NK-92 treated with Interleukin-12 subunit alpha and Interleukin-12 subunit beta, amount 100 ng/mL, for 24 hours (cell line): Measurements from ENCODE around the gene TRIM28.
"Not testable (repeated sequence)": the region's sequence is repeated elsewhere in the genome, so short reads cannot be mapped to it uniquely, and the experiment has no call there.

Experiments used
- DNase-seq: peaks from one replicate; lab custom pipeline; 2025; lab: John Stamatoyannopoulos, UW

TRIM28 gene

GRCh38 chr19:58519355-58520256 lies 24.3 kb upstream of the TRIM28 start, which contains the start of gene ZBTB45:
ZBTB45 (minus strand) TSS chr19:58519810; CDS start chr19:58517673, 2,137 bp downstream.
- peak; percentile 91 for DNase-seq

GRCh38 chr19:58520257-58520599 lies 23.6 kb upstream of the TRIM28 start:
- DNase-seq = no peak

DNA sequence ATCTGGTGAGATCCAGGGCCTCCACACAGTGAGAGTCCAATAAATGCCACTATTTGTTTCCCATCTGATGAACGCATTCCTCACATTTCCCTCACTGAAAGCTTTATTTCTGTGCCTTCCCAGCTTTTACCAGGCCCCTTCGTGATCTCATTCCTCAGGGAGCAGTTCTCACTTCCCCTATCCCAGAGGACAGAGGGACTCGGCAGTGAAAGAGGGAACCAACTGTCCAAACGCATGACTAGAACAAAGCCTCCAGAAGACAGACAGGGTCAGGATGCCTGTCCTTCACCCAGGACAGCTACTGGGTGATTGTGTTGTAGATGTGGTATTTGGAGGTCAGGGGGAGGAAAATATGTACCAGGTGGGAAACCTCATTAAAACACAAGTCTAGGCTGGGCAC lies 22.2 kb upstream of the TRIM28 start:
- no peak for DNase-seq

- no peak for DNase-seq
Measured at GRCh38 chr19:58522709-58523108, 21.2 kb upstream of the TRIM28 start.

DNA sequence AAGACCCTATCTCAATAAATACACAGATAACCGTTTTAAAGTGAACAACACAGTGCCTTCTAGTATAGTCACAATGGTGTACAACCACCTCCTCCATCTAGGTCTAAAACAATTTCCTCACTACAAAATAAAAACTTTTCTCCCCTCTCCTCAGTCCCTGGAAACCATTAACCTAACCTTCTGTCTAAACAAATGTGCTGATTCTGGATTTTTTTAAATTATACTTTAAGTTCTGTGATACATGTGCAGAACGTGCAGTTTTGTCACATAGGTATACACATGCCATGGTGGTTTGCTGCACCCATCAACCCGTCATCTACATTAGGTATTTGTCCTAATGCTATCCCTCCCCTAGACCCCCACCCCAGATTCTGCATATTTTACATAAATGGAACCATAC lies 14.5 kb upstream of the TRIM28 start:
- DNase-seq = no peak

GRCh38 chr19:58531034-58531840 lies 12.6 kb upstream of the TRIM28 start:
- DNase-seq = no peak

- DNase-seq = no peak
Measured at GRCh38 chr19:58535857-58536256, 8.0 kb upstream of the TRIM28 start.

DNA sequence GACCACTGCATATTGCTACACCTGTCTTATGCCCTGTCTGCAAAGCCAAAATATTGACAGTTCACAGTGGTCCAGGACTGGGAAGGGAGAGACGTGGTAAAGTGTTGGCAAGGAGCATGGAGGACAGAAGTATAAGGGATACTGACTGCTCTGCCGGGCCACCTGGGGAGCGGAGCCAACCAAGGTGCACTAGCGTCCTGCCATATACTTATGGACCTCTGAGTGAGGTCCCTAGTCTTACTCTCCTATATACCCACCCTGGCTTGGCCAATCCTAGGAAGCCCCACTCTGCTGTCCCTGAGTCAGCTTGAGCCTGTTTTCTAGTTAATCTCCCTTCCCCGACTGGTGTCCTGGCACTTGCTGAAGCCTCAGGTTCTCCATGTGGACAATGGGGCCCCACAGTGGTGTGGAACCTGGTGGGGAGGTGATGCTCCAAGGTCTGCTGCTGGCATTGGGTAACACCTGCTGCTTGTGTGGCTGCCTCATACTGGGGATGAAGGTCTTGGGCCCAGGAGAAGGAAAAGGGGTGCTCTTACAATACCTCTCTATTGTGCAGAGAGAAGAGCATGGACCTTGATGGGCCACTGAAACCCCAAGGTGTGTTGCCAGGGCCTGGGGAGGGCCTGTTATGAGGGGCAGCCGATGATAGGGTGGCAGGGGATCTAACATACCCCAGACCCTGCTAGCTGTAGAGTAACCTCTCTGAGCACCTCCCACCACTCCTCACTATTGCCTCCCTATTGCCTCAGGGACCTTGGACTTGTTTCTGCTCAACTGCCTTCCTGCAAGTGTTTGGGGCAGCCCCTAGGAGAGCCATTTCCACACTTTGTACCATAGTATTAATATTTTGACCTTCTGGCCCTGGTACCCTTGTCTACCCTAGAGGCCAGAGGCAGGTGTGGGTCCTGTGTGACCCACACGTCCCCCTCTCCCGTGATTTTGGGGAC lies 6.7 kb upstream of the TRIM28 start:
- no peak for DNase-seq

GRCh38 chr19:58538257-58539168 lies 5.4 kb upstream of the TRIM28 start:
- no peak for DNase-seq

DNA sequence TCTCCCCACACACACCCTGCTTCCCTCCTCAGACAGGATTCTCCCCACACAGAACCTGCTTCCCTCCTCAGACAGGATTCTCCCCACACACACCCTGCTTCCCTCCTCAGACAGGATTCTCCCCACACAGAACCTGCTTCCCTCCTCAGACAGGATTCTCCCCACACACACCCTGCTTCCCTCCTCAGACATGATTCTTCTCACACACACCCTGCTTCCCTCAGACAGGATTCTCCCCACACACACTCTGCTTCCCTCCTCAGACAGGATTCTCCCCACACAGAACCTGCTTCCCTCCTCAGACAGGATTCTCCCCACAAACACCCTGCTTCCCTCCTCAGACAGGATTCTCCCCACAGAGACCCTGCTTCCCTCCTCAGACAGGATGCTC lies 4.7 kb upstream of the TRIM28 start:
- not testable (repeated sequence) for DNase-seq

- not testable (repeated sequence) for DNase-seq
Measured at GRCh38 chr19:58542641-58543372, 1.1 kb upstream of the TRIM28 start.

GRCh38 chr19:58544591-58545285 lies 874 bp downstream of the TRIM28 start:
- no peak for DNase-seq

DNA sequence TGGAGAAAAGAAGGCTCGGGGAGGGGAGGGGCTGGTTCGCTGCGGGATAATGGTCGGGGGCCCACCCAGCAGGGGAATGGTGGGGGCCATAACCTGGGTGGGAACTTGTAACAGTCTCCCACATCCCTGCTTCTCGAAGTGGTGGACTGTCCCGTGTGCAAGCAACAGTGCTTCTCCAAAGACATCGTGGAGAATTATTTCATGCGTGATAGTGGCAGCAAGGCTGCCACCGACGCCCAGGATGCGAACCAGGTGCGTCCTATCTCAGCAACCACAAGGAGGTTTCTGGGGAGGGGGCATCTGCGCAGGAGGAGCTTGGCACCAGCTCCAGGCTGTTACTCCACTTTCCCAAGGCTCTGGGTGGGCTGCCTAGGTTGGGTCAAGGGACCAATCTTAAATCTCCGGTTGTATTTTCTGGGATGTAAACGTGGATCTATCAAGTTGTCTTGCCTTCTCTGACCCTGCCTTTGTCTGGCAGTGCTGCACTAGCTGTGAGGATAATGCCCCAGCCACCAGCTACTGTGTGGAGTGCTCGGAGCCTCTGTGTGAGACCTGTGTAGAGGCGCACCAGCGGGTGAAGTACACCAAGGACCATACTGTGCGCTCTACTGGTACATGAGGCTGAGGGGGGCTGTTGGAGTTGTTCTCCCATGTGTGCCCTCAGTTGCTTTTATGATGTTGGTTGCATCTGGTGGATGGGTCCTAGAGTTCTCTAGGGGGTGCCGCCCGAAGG lies 1.6 kb downstream of the TRIM28 start:
- DNase-seq = no peak

DNA sequence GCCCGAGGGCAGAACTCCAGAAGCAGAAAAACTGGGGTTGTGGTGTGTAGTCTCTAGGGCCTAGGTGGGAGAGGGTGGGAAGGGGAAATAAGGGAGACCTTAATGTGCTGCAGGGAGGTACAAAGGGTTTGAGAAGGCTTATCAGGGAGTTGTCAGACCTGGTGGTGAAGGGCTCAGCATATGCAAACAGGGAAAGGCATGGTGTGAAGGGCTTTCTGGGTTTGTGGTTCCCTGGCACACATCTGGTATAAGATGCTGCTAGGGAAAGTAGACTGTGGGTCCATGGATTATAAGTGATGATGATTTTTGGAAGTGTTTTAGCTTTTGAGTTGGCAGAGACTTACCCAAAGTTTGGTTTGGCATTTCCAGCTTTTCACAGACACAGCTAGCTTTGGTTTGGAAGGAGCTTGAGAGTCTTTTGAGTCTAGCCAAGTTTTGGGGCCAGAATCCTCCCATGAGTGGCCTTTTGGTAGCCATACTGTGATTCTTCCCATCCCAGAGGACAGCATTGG lies 2.2 kb downstream of the TRIM28 start:
- no peak for DNase-seq

GRCh38 chr19:58547323-58548312 lies 3.8 kb downstream of the TRIM28 start:
- no peak for DNase-seq

DNA sequence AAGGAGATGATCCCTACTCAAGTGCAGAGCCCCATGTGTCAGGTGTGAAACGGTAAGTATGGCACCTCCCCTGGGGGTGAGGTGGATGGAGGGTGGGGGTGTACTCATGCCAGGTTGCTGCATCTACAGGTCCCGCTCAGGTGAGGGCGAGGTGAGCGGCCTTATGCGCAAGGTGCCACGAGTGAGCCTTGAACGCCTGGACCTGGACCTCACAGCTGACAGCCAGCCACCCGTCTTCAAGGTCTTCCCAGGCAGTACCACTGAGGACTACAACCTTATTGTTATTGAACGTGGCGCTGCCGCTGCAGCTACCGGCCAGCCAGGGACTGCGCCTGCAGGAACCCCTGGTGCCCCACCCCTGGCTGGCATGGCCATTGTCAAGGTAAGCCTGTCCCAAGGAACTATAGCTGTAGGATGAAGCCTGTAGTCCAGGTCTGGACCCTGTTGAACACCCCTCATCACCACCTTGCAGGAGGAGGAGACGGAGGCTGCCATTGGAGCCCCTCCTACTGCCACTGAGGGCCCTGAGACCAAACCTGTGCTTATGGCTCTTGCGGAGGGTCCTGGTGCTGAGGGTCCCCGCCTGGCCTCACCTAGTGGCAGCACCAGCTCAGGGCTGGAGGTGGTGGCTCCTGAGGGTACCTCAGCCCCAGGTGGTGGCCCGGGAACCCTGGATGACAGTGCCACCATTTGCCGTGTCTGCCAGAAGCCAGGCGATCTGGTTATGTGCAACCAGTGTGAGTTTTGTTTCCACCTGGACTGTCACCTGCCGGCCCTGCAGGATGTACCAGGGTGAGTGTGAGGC lies 5.2 kb downstream of the TRIM28 start:
- no peak for DNase-seq
